Trophoblast cell (in vitro differentiated cells and primary cell): ENCODE data around the gene NDUFAF3.

Experiments
- DNase-seq, 2 donors: peaks; one replicate each; pipeline ENCODE4 v3.0.0-alpha.2; 2016
- H2AFZ ChIP-seq: 2 replicates; pipeline ENCODE4 v1.6.1; 2013; ENCODE audit warnings: low read length, moderate library complexity, mild to moderate bottlenecking; ENCODE audit not compliant: insufficient read depth, poor library complexity
- H2AK5ac ChIP-seq: 2 replicates; pipeline ENCODE4 v1.6.1; 2013; ENCODE audit warnings: mild to moderate bottlenecking, low read length
- H2BK120ac ChIP-seq: 2 replicates; pipeline ENCODE4 v1.6.1; 2013; ENCODE audit warnings: low read length, mild to moderate bottlenecking, moderate library complexity; ENCODE audit not compliant: insufficient read depth, poor library complexity
- H2BK12ac ChIP-seq: 2 replicates; pipeline ENCODE4 v1.6.1; 2013; ENCODE audit warnings: mild to moderate bottlenecking, low read length, moderate library complexity
- H2BK5ac ChIP-seq: 2 replicates; pipeline ENCODE4 v1.6.1; 2013; ENCODE audit warnings: low read length, low read depth, moderate library complexity, mild to moderate bottlenecking; ENCODE audit not compliant: poor library complexity
- H3K14ac ChIP-seq: 2 replicates; pipeline ENCODE4 v1.6.1; 2013; ENCODE audit warnings: mild to moderate bottlenecking, low read length
- H3K18ac ChIP-seq: 2 replicates; pipeline ENCODE4 v1.6.1; 2013; ENCODE audit warnings: mild to moderate bottlenecking, low read length
- H3K23ac ChIP-seq: 2 replicates; pipeline ENCODE4 v1.6.1; 2013; ENCODE audit warnings: low read length
- H3K27ac ChIP-seq: 2 replicates; pipeline ENCODE4 v1.5.1; 2013; ENCODE audit warnings: low read depth, mild to moderate bottlenecking, inconsistent platforms, low read length, moderate library complexity
- H3K27me3 ChIP-seq: 2 replicates; pipeline ENCODE4 v1.6.1; 2013; ENCODE audit warnings: inconsistent platforms, mild to moderate bottlenecking, low read length, moderate library complexity; ENCODE audit not compliant: insufficient read depth
- H3K36me3 ChIP-seq, 2 experiments: 1 replicate in 1 of 2; 2 replicates in 1 of 2; pipeline ENCODE4 v1.6.1; 2013; ENCODE audit warnings: low read length in 2 of 2, mild to moderate bottlenecking in 2 of 2, moderate library complexity in 1 of 2; ENCODE audit not compliant: insufficient read depth in 2 of 2, control insufficient read depth in 1 of 2
- H3K4ac ChIP-seq: 2 replicates; pipeline ENCODE4 v1.6.1; 2013; ENCODE audit warnings: low read depth, mild to moderate bottlenecking, low read length, moderate library complexity
- H3K4me1 ChIP-seq, 2 experiments: 1 replicate in 1 of 2; 2 replicates in 1 of 2; pipeline ENCODE4 v1.6.1; 2013; ENCODE audit warnings: low read length in 2 of 2, mild to moderate bottlenecking in 2 of 2, moderate library complexity in 1 of 2; ENCODE audit not compliant: insufficient read depth in 2 of 2, control insufficient read depth in 1 of 2
- H3K4me2 ChIP-seq: 2 replicates; pipeline ENCODE4 v1.6.1; 2013; ENCODE audit warnings: inconsistent platforms, mild to moderate bottlenecking, low read length, moderate library complexity
- H3K4me3 ChIP-seq: 2 replicates; pipeline ENCODE4 v1.5.1; 2013; ENCODE audit warnings: mild to moderate bottlenecking, low read depth, low read length, inconsistent platforms
- H3K79me1 ChIP-seq: one replicate; pipeline ENCODE4 v1.6.1; 2013; ENCODE audit warnings: low read length
- H3K79me2 ChIP-seq: 2 replicates; pipeline ENCODE4 v1.6.1; 2013; ENCODE audit warnings: low read length, mild to moderate bottlenecking; ENCODE audit not compliant: control insufficient read depth, insufficient read depth, poor library complexity
- H3K9ac ChIP-seq: 2 replicates; pipeline ENCODE4 v1.6.1; 2013; ENCODE audit warnings: mild to moderate bottlenecking, low read length
- H3K9me3 ChIP-seq: 2 replicates; pipeline ENCODE4 v1.6.1; 2013; ENCODE audit warnings: low read depth, mild to moderate bottlenecking, control low read depth, inconsistent platforms, low read length; ENCODE audit not compliant: insufficient read depth
- H4K12ac ChIP-seq: 2 replicates; pipeline ENCODE4 v1.6.1; 2013; ENCODE audit warnings: low read depth, mild to moderate bottlenecking, low read length, moderate library complexity
- H4K8ac ChIP-seq: 2 replicates; pipeline ENCODE4 v1.6.1; 2013; ENCODE audit warnings: low read depth, mild to moderate bottlenecking, low read length, moderate library complexity
- H4K91ac ChIP-seq: one replicate; pipeline ENCODE4 v1.6.1; 2013; ENCODE audit warnings: low read depth, mild to moderate bottlenecking, low read length, moderate library complexity
- WGBS: extraction: QIAGEN DNeasy Blood & Tissue Kit; methylation state at CpG from one replicate; pipeline ENCODE4 v1.1.7; 2013; ENCODE audit warnings: missing lambda C conversion rate; ENCODE audit not compliant: insufficient read length, insufficient coverage; ENCODE audit errors: extremely low coverage; 5-methylcytosine and 5-hydroxymethylcytosine counted together

NDUFAF3 gene

DNA sequence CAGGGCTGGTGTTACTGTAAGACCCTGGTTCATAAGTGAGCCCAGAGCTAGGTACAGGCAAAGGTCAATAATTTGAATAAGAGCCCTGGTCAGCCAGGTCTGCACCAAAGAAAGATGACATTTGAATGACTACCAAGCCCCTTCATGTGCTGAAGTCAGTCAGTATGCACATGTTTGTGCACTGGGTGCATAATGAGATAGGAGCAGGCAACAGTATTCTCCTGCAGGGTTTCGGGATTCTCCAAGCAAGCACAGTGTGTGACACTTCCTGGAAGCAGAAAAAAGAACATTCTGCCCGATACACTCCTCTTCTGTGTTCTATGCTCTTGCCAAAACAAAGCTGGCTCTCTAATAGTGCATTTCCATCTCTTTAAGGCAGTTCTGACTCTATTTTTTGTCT lies 12.7 kb downstream of the NDUFAF3 start:
- no peak overlapping the region for H3K4me3 ChIP-seq
- H3K79me2 ChIP-seq: no peaks in the 10 kb centered on the region
- no peak overlapping the region for H3K14ac ChIP-seq
- H3K18ac ChIP-seq: no peak overlapping the region
- H3K9me3 ChIP-seq: peaks cover 1% of the 10 kb centered on the region
- no peak overlapping the region for H2AK5ac ChIP-seq
- H3K23ac ChIP-seq: no peak overlapping the region
- H3K27ac ChIP-seq: no peak overlapping the region
- no CpG with 5 or more reads among the region's 2 CpGs for WGBS
- no peak overlapping the region for H4K91ac ChIP-seq
- H3K27me3 ChIP-seq: no peaks in the 10 kb centered on the region
- H3K9ac ChIP-seq: no peak overlapping the region
- no peak for DNase-seq
- no peak overlapping the region for H2BK12ac ChIP-seq
- H3K4me2 ChIP-seq: no peak overlapping the region
- H3K79me1 ChIP-seq: no peaks in the 10 kb centered on the region
- H4K8ac ChIP-seq: no peak overlapping the region
- H3K36me3 ChIP-seq: peaks cover 56 to 66% of the 10 kb centered on the region in 2 experiments
- no peak overlapping the region for H2BK5ac ChIP-seq
- H2BK120ac ChIP-seq: no peak overlapping the region
- H3K4me1 ChIP-seq: no peaks in the 10 kb centered on the region
- H3K4ac ChIP-seq: no peak overlapping the region
- H2AFZ ChIP-seq: no peak overlapping the region
- H4K12ac ChIP-seq: no peak overlapping the region

GRCh38 chr3:49035281-49035680 lies 13.4 kb downstream of the NDUFAF3 start:
- Histone ChIP-seq H3K4me2 (no peak overlapping the region), H4K91ac (no peak overlapping the region), H3K23ac (no peak overlapping the region), H4K8ac (no peak overlapping the region), H3K4ac (no peak overlapping the region), H3K9me3 (peaks cover 1% of the 10 kb centered on the region), H2AK5ac (no peak overlapping the region), H3K79me1 (no peaks in the 10 kb centered on the region), H3K27me3 (no peaks in the 10 kb centered on the region), H3K36me3 (peaks cover 58 to 65% of the 10 kb centered on the region in 2 experiments), H4K12ac (no peak overlapping the region), H3K18ac (no peak overlapping the region), H2BK120ac (no peak overlapping the region), H3K27ac (no peak overlapping the region), H2AFZ (no peak overlapping the region), H3K4me1 (no peaks in the 10 kb centered on the region), H2BK5ac (no peak overlapping the region), H3K14ac (no peak overlapping the region), H3K4me3 (no peak overlapping the region), H3K79me2 (no peaks in the 10 kb centered on the region), H3K9ac (no peak overlapping the region), H2BK12ac (no peak overlapping the region)
- WGBS: no CpG with 5 or more reads among the region's 3 CpGs
- no peak for DNase-seq

GRCh38 chr3:49053543-49053942 lies 31.6 kb downstream of the NDUFAF3 start:
- no peaks in the 10 kb centered on the region for H3K9me3 ChIP-seq
- H2AK5ac ChIP-seq: no peak overlapping the region
- DNase-seq: no peak
- H3K14ac ChIP-seq: no peak overlapping the region
- H3K4me3 ChIP-seq: no peak overlapping the region
- no peaks in the 10 kb centered on the region for H3K4me1 ChIP-seq
- no peak overlapping the region for H2BK5ac ChIP-seq
- H4K91ac ChIP-seq: no peak overlapping the region
- no peaks in the 10 kb centered on the region for H3K79me2 ChIP-seq
- peaks cover 33 to 50% of the 10 kb centered on the region in 2 experiments for H3K36me3 ChIP-seq
- H3K27ac ChIP-seq: no peak overlapping the region
- no peak overlapping the region for H4K8ac ChIP-seq
- no peaks in the 10 kb centered on the region for H3K79me1 ChIP-seq
- no peak overlapping the region for H3K18ac ChIP-seq
- no peak overlapping the region for H3K4me2 ChIP-seq
- no peak overlapping the region for H3K9ac ChIP-seq
- H4K12ac ChIP-seq: no peak overlapping the region
- no peak overlapping the region for H3K4ac ChIP-seq
- H3K27me3 ChIP-seq: no peaks in the 10 kb centered on the region
- no CpG with 5 or more reads among the region's 1 CpG for WGBS
- no peak overlapping the region for H3K23ac ChIP-seq
- H2BK120ac ChIP-seq: no peak overlapping the region
- no peak overlapping the region for H2AFZ ChIP-seq
- no peak overlapping the region for H2BK12ac ChIP-seq

DNA sequence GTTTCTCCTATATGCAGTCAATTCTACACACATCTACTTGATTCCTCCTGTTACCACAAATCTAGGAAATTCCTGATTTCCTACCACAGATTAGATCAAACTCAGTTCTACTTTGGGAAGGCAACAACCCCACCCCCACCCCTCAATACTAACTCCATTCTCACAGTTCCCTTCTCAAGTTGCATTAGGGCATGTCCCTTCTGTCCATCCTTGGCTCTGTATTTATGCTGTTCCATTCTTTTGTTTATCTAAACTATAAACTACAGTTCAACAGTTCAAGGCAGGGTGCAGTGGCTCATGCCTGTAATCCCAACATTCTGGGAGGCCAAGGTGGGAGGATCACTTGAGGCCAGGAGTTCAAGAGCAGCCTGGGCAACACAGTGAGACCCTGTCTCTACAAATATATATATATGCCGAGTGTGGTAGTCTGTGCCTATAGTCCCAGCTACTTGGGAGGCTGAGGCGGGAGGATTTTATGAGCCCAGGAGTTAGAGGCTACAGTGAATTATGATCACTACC lies 32.5 kb downstream of the NDUFAF3 start:
- H2AK5ac ChIP-seq: no peak overlapping the region
- H4K91ac ChIP-seq: no peak overlapping the region
- H3K9ac ChIP-seq: no peak overlapping the region
- no peak overlapping the region for H2BK120ac ChIP-seq
- H3K4me2 ChIP-seq: no peak overlapping the region
- H3K27ac ChIP-seq: no peak overlapping the region
- H4K8ac ChIP-seq: no peak overlapping the region
- H3K36me3 ChIP-seq: peaks cover 31 to 47% of the 10 kb centered on the region in 2 experiments
- H2BK5ac ChIP-seq: no peak overlapping the region
- no peak overlapping the region for H2BK12ac ChIP-seq
- H3K79me1 ChIP-seq: no peaks in the 10 kb centered on the region
- H3K4ac ChIP-seq: no peak overlapping the region
- H3K23ac ChIP-seq: no peak overlapping the region
- H3K18ac ChIP-seq: no peak overlapping the region
- H3K9me3 ChIP-seq: no peaks in the 10 kb centered on the region
- no peak overlapping the region for H4K12ac ChIP-seq
- no peak overlapping the region for H3K14ac ChIP-seq
- H3K79me2 ChIP-seq: no peaks in the 10 kb centered on the region
- H3K27me3 ChIP-seq: no peaks in the 10 kb centered on the region
- DNase-seq: no peak
- no peaks in the 10 kb centered on the region for H3K4me1 ChIP-seq
- no CpG with 5 or more reads among the region's 2 CpGs for WGBS
- no peak overlapping the region for H2AFZ ChIP-seq
- H3K4me3 ChIP-seq: no peak overlapping the region
